ENCODE data around the gene NRXN2. TPM values are rescaled to one million over a fixed set of nuclear protein-coding genes. Genes with fewer than 3 reads are reported as not detected.

NRXN2 gene
- total and polyA plus RNA-seq, 2 donors (not counting 3 experiments of a cell fraction or from before 2014, with no cell fraction given), result not detected

- no TSS peak for BruUV-seq (replicated peaks)
- H3K4me2 ChIP-seq (ENCODE audit: insufficient read depth, low read length), result no peak overlapping the region
- FAIRE-seq, result no peak
Observed at GRCh38 chr11:64603411-64604110, 119.4 kb downstream of the NRXN2 start.

GRCh38 chr11:64602466-64603070 lies 120.4 kb downstream of the NRXN2 start:
- Histone ChIP-seq H3K9ac (replicated peaks; ENCODE audit: extremely low read depth, insufficient read depth, low read length) (no peak overlapping the region), H3K9me3 (replicated peaks; ENCODE audit: control insufficient read depth, insufficient read depth, low read length) (no peaks in the 10 kb centered on the region), H4K20me1 (replicated peaks; ENCODE audit: control insufficient read depth, extremely low read depth, insufficient read depth, low read length) (no peaks in the 10 kb centered on the region), H2AFZ (ENCODE audit: low read depth, low read length) (no peak overlapping the region), H3K27me3 (ENCODE audit: control insufficient read depth in 2 of 2, insufficient read depth in 2 of 2, low read length in 2 of 2) (no peaks in the 10 kb centered on the region), H3K27ac (ENCODE audit: insufficient read depth, low read depth, low read length) (no peak overlapping the region), H3K4me2 (ENCODE audit: insufficient read depth, low read length) (no peak overlapping the region), H3K79me2 (ENCODE audit: control insufficient read depth, insufficient read depth, low read length) (no peaks in the 10 kb centered on the region), H3K36me3 (ENCODE audit: control insufficient read depth in 2 of 2, extremely low read depth in 1 of 2, insufficient read depth in 2 of 2, low read length in 2 of 2) (no peaks in the 10 kb centered on the region), H3K9me1 (replicated peaks; ENCODE audit: control insufficient read depth, extremely low read depth, insufficient read depth, low read length) (no peaks in the 10 kb centered on the region), H3K4me3 (replicated peaks in 1 of 3; ENCODE audit: insufficient read depth in 1 of 3, low read depth in 1 of 3, low read length in 3 of 3) (no peak overlapping the region), H3K4me1 (ENCODE audit: control insufficient read depth, extremely low read depth, insufficient read depth, low read length) (no peaks in the 10 kb centered on the region)
- POLR2A ChIA-PET, result no interaction called here
- no TSS peak for BruUV-seq (replicated peaks)
- FAIRE-seq, result no peak
- no peak for DNase-seq (ENCODE audit: low read depth, low spot score)
- TF ChIP-seq MYC (IDR thresholded peaks at IDR 0.05; ENCODE audit: low read depth, low read length), result no peak
- CTCF ChIA-PET, result interaction anchor here (1.5 kb wide), 1 partner anchor 47 kb away, joined by 3 read pairs; no protein-coding TSS in a partner anchor
- intact Hi-C loops (cut with micrococcal nuclease), result no loop called here
- dilution Hi-C loops (cut with MboI; ENCODE audit: extremely low pct_ligation_motif_present, low sequenced_read_pairs), result no loop called here

More at GRCh38 chr11:64603411-64604110, 119.4 kb downstream of the NRXN2 start:
- Histone ChIP-seq H3K79me2 (ENCODE audit: control insufficient read depth, insufficient read depth, low read length) (no peaks in the 10 kb centered on the region), H3K4me3 (replicated peaks in 1 of 3; ENCODE audit: insufficient read depth in 1 of 3, low read depth in 1 of 3, low read length in 3 of 3) (no peak overlapping the region), H3K4me1 (ENCODE audit: control insufficient read depth, extremely low read depth, insufficient read depth, low read length) (no peaks in the 10 kb centered on the region), H3K9me3 (replicated peaks; ENCODE audit: control insufficient read depth, insufficient read depth, low read length) (no peaks in the 10 kb centered on the region), H3K36me3 (ENCODE audit: control insufficient read depth in 2 of 2, extremely low read depth in 1 of 2, insufficient read depth in 2 of 2, low read length in 2 of 2) (no peaks in the 10 kb centered on the region), H3K27me3 (ENCODE audit: control insufficient read depth in 2 of 2, insufficient read depth in 2 of 2, low read length in 2 of 2) (peaks cover 2 to 6% of the 10 kb centered on the region in 2 experiments), H3K27ac (ENCODE audit: insufficient read depth, low read depth, low read length) (no peak overlapping the region), H2AFZ (ENCODE audit: low read depth, low read length) (no peak overlapping the region), H4K20me1 (replicated peaks; ENCODE audit: control insufficient read depth, extremely low read depth, insufficient read depth, low read length) (no peaks in the 10 kb centered on the region), H3K9me1 (replicated peaks; ENCODE audit: control insufficient read depth, extremely low read depth, insufficient read depth, low read length) (no peaks in the 10 kb centered on the region), H3K9ac (replicated peaks; ENCODE audit: extremely low read depth, insufficient read depth, low read length) (no peak overlapping the region)
- TF ChIP-seq JUN (IDR thresholded peaks at IDR 0.05; ENCODE audit: borderline replicate concordance, insufficient read depth, insufficient read length, low read depth), result no peak
- no peak for TF ChIP-seq FOS (IDR thresholded peaks at IDR 0.05; ENCODE audit: borderline replicate concordance, insufficient read depth, low read length)
- no peak for TF ChIP-seq POLR2AphosphoS5 (IDR thresholded peaks at IDR 0.05; ENCODE audit: insufficient read depth, low read depth, low read length)
- no peak for TF ChIP-seq MYC (IDR thresholded peaks at IDR 0.05; ENCODE audit: low read depth, low read length)
- no peak for TF ChIP-seq POLR2A (IDR thresholded peaks at IDR 0.05; ENCODE audit: low read depth, low read length)
- no peak for DNase-seq (ENCODE audit: low read depth, low spot score)
- ChIA-PET CTCF (no interaction called here), POLR2A (no interaction called here)
- dilution Hi-C loops (cut with MboI; ENCODE audit: extremely low pct_ligation_motif_present, low sequenced_read_pairs) (no loop called here), intact Hi-C loops (cut with micrococcal nuclease) (no loop called here)

Measured in endothelial cell of umbilical vein (primary cell).